22Rv1 (cell line): ENCODE measurements around the gene C1orf198.

Source experiments
- CTCF ChIP-seq: fragments of 450-650 bp; IDR thresholded peaks from 2 replicates; pipeline ENCODE4 v1.5.1; 2017; ENCODE audit warnings: mild to moderate bottlenecking
- ZFX ChIP-seq: fragments of 450-650 bp; IDR thresholded peaks from 2 replicates; pipeline ENCODE4 v1.6.1; 2017; ENCODE audit warnings: antibody characterized with exemption, borderline replicate concordance

- TF ChIP-seq CTCF (peak; percentile 16; the same call in 1 of the 2 replicates), ZFX (no peak)
Measured at GRCh38 chr1:230860617-230861384, 7.5 kb downstream of the C1orf198 start.
